Neuron (in vitro differentiated cells): ENCODE measurements around the gene MGAT4B.
"Not testable (repeated sequence)": the region's sequence is repeated elsewhere in the genome, so short reads cannot be mapped to it uniquely, and the experiment has no call there.

Experiments
- H2AFZ ChIP-seq: one replicate; pipeline ENCODE4 v1.6.1; 2013; ENCODE audit warnings: low read depth, mild to moderate bottlenecking, inconsistent platforms, low read length, moderate library complexity
- H3K27me3 ChIP-seq: one replicate; pipeline ENCODE4 v1.6.1; 2013; ENCODE audit warnings: low read length; ENCODE audit not compliant: insufficient read depth
- H3K36me3 ChIP-seq: one replicate; pipeline ENCODE4 v1.6.1; 2013; ENCODE audit warnings: low read length; ENCODE audit not compliant: insufficient read depth
- H3K4me1 ChIP-seq: one replicate; pipeline ENCODE4 v1.6.1; 2013; ENCODE audit warnings: low read length; ENCODE audit not compliant: insufficient read depth
- H3K4me3 ChIP-seq: 2 replicates; pipeline ENCODE4 v1.5.1; 2013; ENCODE audit warnings: mild to moderate bottlenecking, low read length, moderate library complexity
- H3K9me3 ChIP-seq: one replicate; pipeline ENCODE4 v1.6.1; 2013; ENCODE audit warnings: low read length

MGAT4B gene

DNA sequence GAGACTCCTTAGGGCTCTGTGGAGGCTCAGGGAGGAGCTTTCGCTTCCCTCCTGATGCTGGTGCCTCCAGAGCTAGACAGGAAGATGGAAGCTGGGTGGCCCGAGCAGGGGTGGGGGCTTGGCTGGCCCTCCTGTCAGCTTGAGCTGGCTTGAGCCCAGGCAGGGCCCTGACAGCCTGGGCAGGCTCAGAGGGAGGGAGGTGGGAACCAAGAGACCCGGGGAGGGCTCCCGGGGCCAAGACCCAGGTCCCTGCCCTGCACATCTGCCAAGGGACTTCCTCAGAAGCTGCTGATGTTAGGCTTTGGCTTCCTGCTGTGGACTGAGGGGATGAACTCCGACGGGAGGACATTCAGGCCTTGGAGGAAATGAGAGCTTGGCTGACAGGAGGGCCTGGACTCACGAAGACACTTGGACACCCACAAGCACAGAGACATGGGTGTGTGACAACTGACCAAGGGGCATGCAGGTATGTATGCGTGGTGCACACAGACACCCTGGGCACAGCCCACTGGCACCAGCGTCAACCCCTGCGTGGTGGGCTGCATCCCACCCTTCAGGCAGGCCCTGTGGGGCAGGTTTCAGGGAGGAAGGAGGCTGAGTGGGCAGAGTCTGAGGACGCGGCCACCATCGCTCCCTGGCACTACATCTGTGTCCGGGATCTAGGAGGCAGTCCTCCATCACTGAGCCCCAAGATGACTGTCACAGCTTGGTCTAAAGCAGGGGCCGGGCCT, 14.6 kb downstream of the MGAT4B start:
- H3K4me1 ChIP-seq, result no peaks in the 10 kb centered on the region
- no peak overlapping the region for H2AFZ ChIP-seq
- H3K9me3 ChIP-seq, result peaks cover 4% of the 10 kb centered on the region

DNA sequence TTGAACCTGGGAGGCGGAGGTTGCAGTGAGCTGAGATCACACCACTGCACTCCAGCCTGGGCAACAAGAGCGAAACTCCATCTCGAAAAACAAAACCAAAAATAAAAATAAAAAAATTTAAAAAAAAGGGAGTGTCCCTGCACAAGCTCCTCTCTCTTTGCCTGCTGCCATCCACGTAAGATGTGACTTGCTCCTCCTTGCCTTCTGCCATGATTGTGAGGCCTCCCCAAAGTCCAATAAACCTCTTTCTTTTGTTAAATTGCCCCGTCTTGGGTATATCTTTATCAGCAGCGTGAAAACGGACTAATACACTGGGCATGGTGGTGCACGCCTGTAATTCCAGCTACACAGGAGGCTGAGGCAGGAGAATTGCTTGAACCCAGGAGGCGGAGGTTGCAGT, 17.4 kb downstream of the MGAT4B start:
- H3K36me3 ChIP-seq, H3K4me1 ChIP-seq, H3K9me3 ChIP-seq, H3K4me3 ChIP-seq, H3K27me3 ChIP-seq, H2AFZ ChIP-seq: not testable (repeated sequence)

More for the DNA sequence above, 14.6 kb downstream of the MGAT4B start:
- no peaks in the 10 kb centered on the region for H3K27me3 ChIP-seq
- peaks cover 6% of the 10 kb centered on the region for H3K36me3 ChIP-seq
- no peak overlapping the region for H3K4me3 ChIP-seq

DNA sequence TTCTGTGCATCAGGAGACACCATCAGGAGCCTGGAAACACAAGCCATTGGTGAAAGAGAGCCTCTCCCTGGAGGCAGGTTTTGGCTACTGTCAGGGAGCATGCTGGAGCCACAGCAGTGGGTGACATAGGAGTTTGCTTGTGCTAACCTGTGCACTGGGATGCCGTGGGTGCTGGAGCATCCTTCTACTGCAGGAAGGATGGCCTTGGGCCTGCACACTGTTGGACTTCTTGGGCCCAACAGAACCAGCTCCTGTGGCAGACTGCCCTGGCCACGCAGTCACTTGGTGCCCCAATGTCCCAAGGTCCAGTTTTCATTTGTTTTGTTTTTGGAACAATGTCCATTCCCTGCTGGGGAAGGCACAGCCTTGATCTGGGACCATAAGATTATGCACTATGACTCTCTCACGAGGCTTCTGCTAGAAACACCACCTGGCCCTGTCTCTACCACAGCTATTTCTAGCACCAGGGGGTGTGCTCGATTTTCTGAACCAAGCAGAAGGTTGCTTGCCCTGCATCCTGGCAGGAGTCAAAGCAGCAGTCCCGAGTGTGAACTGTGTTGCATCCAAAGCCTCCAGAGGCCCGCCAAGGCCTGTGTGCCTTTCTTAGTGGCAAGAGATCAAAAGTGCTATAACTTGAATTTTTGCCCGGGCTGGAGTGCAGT, 18.3 kb downstream of the MGAT4B start:
- H3K9me3 ChIP-seq, result peaks cover 4% of the 10 kb centered on the region
- no peak overlapping the region for H2AFZ ChIP-seq
- peaks cover 3% of the 10 kb centered on the region for H3K36me3 ChIP-seq
- H3K4me3 ChIP-seq, result no peak overlapping the region
- H3K27me3 ChIP-seq, result no peaks in the 10 kb centered on the region
- H3K4me1 ChIP-seq, result no peaks in the 10 kb centered on the region

DNA sequence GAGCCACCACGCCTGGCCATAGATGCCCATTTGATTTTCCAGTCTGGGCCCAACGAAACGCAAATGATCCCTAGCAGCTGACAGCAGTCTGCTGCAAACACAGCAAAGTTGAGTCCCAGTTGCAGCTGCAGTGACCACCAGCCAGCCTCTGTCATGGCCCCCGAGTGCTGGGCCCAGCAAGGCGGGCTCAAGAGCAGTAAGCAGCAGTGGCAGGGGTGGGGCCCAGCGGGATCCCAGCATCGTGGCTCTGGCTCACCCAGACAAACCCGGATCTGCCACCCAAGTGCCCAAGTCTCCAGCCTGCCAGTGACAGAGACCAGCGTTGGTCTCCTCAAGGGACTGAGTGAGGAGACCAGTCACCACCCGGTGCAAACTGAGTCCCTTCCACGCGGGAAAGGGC, 19.8 kb downstream of the MGAT4B start:
- no peak overlapping the region for H2AFZ ChIP-seq
- H3K4me1 ChIP-seq, result no peaks in the 10 kb centered on the region
- no peak overlapping the region for H3K4me3 ChIP-seq
- peaks cover 4% of the 10 kb centered on the region for H3K36me3 ChIP-seq
- peaks cover 4% of the 10 kb centered on the region for H3K9me3 ChIP-seq
- H3K27me3 ChIP-seq, result no peaks in the 10 kb centered on the region

DNA sequence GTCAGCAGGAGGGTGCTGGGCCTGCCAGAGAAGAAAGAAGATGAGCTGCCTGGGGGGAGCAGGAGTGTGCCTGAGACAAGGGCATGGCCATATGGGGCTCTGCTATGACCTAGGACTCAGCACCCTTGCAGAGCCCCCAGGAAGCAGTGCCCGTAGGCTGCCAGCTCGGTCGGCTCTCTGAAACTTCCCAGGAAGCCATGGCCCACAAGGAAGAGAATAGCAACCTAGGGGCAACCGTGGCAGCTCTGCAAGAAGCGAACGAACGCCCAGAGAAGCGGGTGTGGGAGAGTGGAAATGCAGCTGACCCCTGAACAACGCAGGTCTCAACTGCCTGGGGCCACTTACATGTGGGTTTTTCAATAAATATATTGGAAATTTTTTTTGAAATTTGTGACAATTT, 23.5 kb downstream of the MGAT4B start:
- Histone ChIP-seq H3K4me1 (no peaks in the 10 kb centered on the region), H2AFZ (no peak overlapping the region), H3K36me3 (peaks cover 11% of the 10 kb centered on the region), H3K9me3 (peaks cover under 1% of the 10 kb centered on the region), H3K4me3 (no peak overlapping the region), H3K27me3 (no peaks in the 10 kb centered on the region)

DNA sequence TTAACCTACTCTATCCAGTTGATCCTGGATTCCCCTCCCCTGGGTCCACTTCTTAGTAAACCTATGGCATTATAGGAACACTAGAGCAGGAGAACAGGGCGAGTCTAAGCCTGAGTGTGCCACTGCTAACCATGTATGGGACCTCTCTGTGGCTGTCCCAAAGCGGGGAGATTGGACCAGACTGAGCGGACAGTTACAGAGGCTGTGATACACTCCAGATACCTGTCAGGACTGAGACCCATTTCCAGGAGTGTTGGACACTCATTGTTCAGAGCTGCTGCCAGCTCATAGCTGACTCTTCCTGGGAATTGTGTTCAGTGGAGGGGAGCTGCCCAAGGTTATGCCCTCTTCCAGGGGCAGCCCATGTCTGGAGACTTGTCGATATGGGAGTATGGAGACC, 24.8 kb downstream of the MGAT4B start:
- Histone ChIP-seq H2AFZ (no peak overlapping the region), H3K36me3 (peaks cover 20% of the 10 kb centered on the region), H3K4me3 (no peak overlapping the region), H3K27me3 (no peaks in the 10 kb centered on the region), H3K4me1 (no peaks in the 10 kb centered on the region), H3K9me3 (no peaks in the 10 kb centered on the region)

DNA sequence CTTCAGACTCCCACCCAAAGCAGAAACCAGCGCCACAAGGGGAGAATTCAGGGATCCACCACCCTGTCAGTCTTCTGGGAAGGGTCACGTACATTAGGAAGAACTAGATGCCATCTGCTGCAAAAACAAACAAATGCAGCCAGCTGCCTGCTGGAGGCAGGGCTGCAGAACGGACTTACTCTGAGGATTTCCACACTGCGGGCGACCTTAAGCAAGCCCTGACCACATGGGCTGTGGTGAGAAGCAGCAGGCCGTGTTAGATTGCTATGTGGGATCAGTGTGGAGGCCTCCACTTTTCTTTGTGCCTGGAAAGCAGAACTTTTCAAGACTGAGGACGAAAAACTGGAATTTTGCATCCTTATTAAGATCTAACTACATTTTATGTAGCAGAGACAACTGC, 26.3 kb downstream of the MGAT4B start:
- H3K4me1 ChIP-seq, result no peaks in the 10 kb centered on the region
- H3K36me3 ChIP-seq, result peaks cover 32% of the 10 kb centered on the region
- no peaks in the 10 kb centered on the region for H3K9me3 ChIP-seq
- H3K4me3 ChIP-seq, result no peak overlapping the region
- H3K27me3 ChIP-seq, result no peaks in the 10 kb centered on the region
- H2AFZ ChIP-seq, result no peak overlapping the region

DNA sequence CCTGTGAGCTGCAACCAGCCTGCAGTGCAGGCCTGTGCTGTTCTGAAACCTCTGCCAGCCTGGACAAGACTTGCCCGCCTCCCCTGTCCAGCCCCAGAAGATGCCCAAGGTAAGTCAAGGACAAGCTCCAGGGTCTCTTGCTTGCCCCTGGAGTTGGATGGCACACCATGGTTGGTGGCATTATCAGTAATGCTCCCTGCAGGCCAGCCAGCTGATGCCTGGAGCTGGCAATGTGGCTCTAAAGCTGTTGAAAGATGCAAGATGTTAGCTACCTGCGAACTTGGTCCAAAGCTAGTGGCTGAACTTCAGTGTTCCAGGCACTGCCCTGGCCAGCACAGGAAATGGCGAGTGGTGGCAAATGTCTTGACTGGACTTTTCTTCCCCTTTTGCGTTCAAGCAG, 26.8 kb downstream of the MGAT4B start:
- Histone ChIP-seq H3K36me3 (peaks cover 36% of the 10 kb centered on the region), H3K4me3 (no peak overlapping the region), H3K27me3 (no peaks in the 10 kb centered on the region), H3K4me1 (no peaks in the 10 kb centered on the region), H3K9me3 (no peaks in the 10 kb centered on the region), H2AFZ (no peak overlapping the region)

DNA sequence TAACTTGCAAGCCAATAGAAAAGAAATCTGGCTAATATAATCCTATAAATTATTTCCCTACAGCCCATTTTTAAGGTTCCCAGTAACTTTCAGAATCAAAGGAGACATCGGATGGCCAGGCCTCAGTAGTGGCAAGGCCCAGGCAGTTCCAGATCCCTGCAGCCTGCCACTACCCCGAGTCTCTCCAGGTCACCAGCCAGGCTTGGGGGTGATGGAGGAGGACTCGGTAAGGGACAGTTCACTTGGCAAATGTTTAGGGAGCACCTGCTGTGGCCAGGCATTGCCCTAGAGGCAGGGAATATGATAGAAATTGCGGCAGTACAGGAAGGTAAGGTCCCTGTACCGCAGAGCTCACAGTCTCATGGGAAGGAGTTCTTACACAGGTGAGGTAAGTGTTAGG, 28.1 kb downstream of the MGAT4B start:
- H3K4me3 ChIP-seq, result no peak overlapping the region
- H2AFZ ChIP-seq, result no peak overlapping the region
- H3K36me3 ChIP-seq, result peaks cover 49% of the 10 kb centered on the region

DNA sequence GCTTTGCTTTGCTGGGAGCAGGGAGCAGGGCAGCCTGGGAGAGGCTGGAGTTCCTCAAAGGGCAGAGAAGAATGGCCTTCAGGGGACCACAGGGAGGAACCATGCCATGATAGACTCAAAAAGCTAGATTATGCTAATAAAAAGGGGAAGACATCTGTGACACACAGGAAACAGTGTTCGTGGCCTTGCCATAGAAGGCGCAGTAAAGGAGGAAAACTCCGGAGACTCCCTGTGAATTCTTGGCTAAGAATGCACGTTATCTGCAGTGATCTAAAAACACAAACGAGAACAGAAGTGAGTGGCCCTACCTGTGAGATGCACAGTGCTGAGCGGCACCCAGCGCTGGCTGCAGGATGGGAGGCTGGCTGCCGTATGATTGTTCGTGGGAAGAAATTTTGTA, 28.8 kb downstream of the MGAT4B start:
- no peaks in the 10 kb centered on the region for H3K4me1 ChIP-seq
- H3K4me3 ChIP-seq, result no peak overlapping the region
- no peak overlapping the region for H2AFZ ChIP-seq
- no peaks in the 10 kb centered on the region for H3K9me3 ChIP-seq
- no peaks in the 10 kb centered on the region for H3K27me3 ChIP-seq
- H3K36me3 ChIP-seq, result peaks cover 55% of the 10 kb centered on the region

More for the DNA sequence above, 28.1 kb downstream of the MGAT4B start:
- Histone ChIP-seq H3K9me3 (no peaks in the 10 kb centered on the region), H3K27me3 (no peaks in the 10 kb centered on the region), H3K4me1 (no peaks in the 10 kb centered on the region)

DNA sequence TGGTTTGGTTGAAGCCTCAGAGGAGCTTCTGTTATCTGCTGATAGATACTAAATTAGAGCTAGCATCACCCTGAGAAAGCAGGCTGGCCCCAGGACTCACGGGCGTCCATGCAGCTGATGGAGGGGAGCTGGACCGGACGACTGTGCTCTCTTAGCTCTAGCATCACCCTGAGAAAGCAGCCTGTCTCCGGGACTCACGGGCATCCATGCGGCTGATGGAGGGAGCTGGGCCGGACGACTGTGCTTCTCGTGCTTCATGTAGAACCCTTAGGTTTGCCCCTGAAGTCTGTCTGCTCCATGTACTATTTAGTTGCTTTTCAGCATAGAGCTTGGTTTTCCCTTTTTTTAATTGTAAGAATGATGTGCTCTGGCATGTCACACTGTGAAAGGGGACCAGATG, 29.2 kb downstream of the MGAT4B start:
- Histone ChIP-seq H3K4me1 (no peaks in the 10 kb centered on the region), H3K36me3 (peaks cover 58% of the 10 kb centered on the region), H3K9me3 (no peaks in the 10 kb centered on the region), H3K27me3 (no peaks in the 10 kb centered on the region), H3K4me3 (no peak overlapping the region), H2AFZ (no peak overlapping the region)

DNA sequence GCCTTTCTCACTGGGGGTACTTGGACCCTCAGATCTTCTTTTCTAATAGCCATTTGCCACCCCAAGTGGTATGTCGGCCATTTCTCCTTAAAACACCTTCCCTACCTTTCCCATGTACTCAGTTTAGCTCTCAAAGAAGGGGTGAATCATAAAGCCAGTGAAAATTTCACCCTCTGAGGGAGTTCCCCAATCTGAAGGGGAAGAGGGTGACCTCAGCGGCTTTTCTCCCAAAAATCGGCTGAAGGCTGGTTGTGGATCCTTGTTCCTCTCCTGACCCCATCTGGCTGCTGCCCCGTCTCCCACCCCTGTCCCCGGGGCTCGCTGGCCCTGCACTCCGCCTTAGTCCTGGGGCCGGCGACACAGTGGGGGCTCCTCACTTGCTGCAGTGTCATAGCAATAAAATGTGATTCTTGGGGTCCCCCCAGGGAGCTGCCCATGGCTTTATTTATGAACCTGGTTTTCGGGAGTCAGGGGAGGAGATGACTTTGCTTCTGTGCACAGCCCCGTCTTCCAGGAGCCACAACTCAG, 30.2 kb downstream of the MGAT4B start:
- peaks cover 63% of the 10 kb centered on the region for H3K36me3 ChIP-seq
- H3K27me3 ChIP-seq, result no peaks in the 10 kb centered on the region
- H3K4me3 ChIP-seq, result no peak overlapping the region
- H3K4me1 ChIP-seq, result no peaks in the 10 kb centered on the region
- H2AFZ ChIP-seq, result no peak overlapping the region
- H3K9me3 ChIP-seq, result no peaks in the 10 kb centered on the region

DNA sequence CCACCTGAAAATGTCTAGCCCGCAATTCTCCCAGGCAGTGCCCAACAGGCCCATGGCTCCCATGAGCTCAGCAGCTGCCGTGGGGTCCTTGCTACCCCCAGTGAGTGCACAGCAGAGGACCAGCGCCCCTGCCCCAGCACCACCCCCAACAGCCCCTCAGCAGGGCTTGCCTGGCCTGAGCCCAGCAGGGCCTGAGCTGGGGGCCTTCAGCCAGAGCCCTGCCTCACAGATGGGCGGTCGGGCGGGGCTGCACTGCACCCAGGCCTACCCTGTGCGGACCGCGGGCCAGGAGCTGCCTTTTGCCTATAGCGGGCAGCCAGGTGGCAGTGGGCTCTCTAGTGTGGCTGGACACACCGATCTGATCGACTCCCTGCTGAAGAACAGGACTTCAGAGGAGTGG, 32.2 kb downstream of the MGAT4B start:
- Histone ChIP-seq H3K9me3 (no peaks in the 10 kb centered on the region), H2AFZ (no peak overlapping the region), H3K36me3 (peaks cover 83% of the 10 kb centered on the region), H3K27me3 (no peaks in the 10 kb centered on the region), H3K4me3 (no peak overlapping the region), H3K4me1 (no peaks in the 10 kb centered on the region)
